CD4-positive, alpha-beta T cell (primary cell): Measurements from ENCODE around the gene BRF1. TPM values are rescaled to one million over a fixed set of nuclear protein-coding genes. Genes with fewer than 3 reads are reported as not detected.

Source experiments
- ATAC-seq: fragments of 200-7000 bp; cut with Tn5 transposase; one replicate; pipeline ENCODE4 v1.10.0; 2022; ENCODE audit warnings: mild to moderate bottlenecking; ENCODE audit not compliant: poor library complexity
- CTCF ChIA-PET: fragments of 350-600 bp; sonication (Branson Sonifier 250); formaldehyde crosslinking; loops from one replicate; lab custom pipeline; 2021; ENCODE audit warnings: antibody characterized with exemption, inconsistent platforms; lab: Charles Lee
- POLR2A ChIA-PET: fragments of 350-600 bp; sonication (Branson Sonifier 250); formaldehyde crosslinking; loops from one replicate; lab custom pipeline; 2021; ENCODE audit warnings: antibody characterized with exemption, inconsistent platforms; lab: Charles Lee
- DNase-seq, 14 experiments: peaks; one replicate each; pipeline ENCODE4 v3.0.0-alpha.2; 2013 to 2020; ENCODE audit warnings: mixed read lengths in 2 of 14
- H3K27ac ChIP-seq, 2 donors: one replicate each; pipeline versions ENCODE4 v1.5.1 to v1.7.0; 2013; ENCODE audit warnings: low read length in 2 of 2, low read depth in 1 of 2, mild to moderate bottlenecking in 1 of 2
- H3K27me3 ChIP-seq, 2 experiments: 1 replicate in 1 of 2; 2 replicates in 1 of 2; pipeline versions ENCODE4 v1.6.1 to v1.7.0; 2013; ENCODE audit warnings: low read length in 2 of 2, control low read depth in 1 of 2, mild to moderate bottlenecking in 1 of 2, moderate library complexity in 1 of 2; ENCODE audit not compliant: insufficient read depth in 2 of 2, control insufficient read depth in 1 of 2
- H3K36me3 ChIP-seq: one replicate; pipeline ENCODE4 v1.6.1; 2013; ENCODE audit warnings: low read length, control low read depth; ENCODE audit not compliant: insufficient read depth
- H3K4me1 ChIP-seq: one replicate; pipeline ENCODE4 v1.6.1; 2013; ENCODE audit warnings: low read length, control low read depth; ENCODE audit not compliant: insufficient read depth
- H3K4me3 ChIP-seq: one replicate; pipeline ENCODE4 v1.5.1; 2013; ENCODE audit warnings: mild to moderate bottlenecking, low read length, moderate library complexity
- H3K9me3 ChIP-seq, 2 experiments: 1 replicate in 1 of 2; 2 replicates in 1 of 2; pipeline versions ENCODE4 v1.6.1 to v1.7.0; 2013; ENCODE audit warnings: low read length in 2 of 2, mild to moderate bottlenecking in 2 of 2, control low read depth in 1 of 2, moderate library complexity in 1 of 2; ENCODE audit not compliant: control insufficient read depth in 1 of 2, insufficient read depth in 1 of 2
- H3K27ac Mint-ChIP-seq: one replicate; pipeline ENCODE4 v1.8.0; 2020; ENCODE audit warnings: mixed read lengths
- H3K27me3 Mint-ChIP-seq: one replicate; pipeline ENCODE4 v1.8.0; 2021; ENCODE audit warnings: mixed read lengths
- H3K36me3 Mint-ChIP-seq: one replicate; pipeline ENCODE4 v1.8.0; 2021; ENCODE audit warnings: low read depth, mixed read lengths
- H3K4me1 Mint-ChIP-seq: one replicate; pipeline ENCODE4 v1.8.0; 2021; ENCODE audit warnings: low read depth, mixed read lengths
- H3K4me3 Mint-ChIP-seq: one replicate; pipeline ENCODE4 v1.8.0; 2020; ENCODE audit warnings: mild to moderate bottlenecking, mixed read lengths
- H3K9me3 Mint-ChIP-seq: one replicate; pipeline ENCODE4 v1.8.0; 2020; ENCODE audit warnings: mixed read lengths
- intact Hi-C, 2 experiments: fragments of 100-400 bp; cut with DNase I in 1 of 2; cut with micrococcal nuclease in 1 of 2; formaldehyde crosslinking; loops; one replicate each; pipeline versions ENCODE4 v1.15.1 to v1.9.0; 2023 to 2025; cut with DNase I, micrococcal nuclease
- total RNA-seq, 174 experiments: library from RNA in 2 of 174; stranded (reverse) in 2 of 174; gene quantifications; one replicate each; pipeline ENCODE4 v1.2.3 and lab custom pipeline; 2021 to 2026
- TF ChIP-seq, protein P1 (sequence below): fragments of 200-600 bp; IDR thresholded peaks from one replicate; pipeline ENCODE4 v1.8.0; 2022; ENCODE audit warnings: antibody characterized with exemption, mild to moderate bottlenecking

Gene BRF1
- total RNA-seq, 2 experiments from 2014 or later: 77.4 to 77.7 TPM

DNA sequence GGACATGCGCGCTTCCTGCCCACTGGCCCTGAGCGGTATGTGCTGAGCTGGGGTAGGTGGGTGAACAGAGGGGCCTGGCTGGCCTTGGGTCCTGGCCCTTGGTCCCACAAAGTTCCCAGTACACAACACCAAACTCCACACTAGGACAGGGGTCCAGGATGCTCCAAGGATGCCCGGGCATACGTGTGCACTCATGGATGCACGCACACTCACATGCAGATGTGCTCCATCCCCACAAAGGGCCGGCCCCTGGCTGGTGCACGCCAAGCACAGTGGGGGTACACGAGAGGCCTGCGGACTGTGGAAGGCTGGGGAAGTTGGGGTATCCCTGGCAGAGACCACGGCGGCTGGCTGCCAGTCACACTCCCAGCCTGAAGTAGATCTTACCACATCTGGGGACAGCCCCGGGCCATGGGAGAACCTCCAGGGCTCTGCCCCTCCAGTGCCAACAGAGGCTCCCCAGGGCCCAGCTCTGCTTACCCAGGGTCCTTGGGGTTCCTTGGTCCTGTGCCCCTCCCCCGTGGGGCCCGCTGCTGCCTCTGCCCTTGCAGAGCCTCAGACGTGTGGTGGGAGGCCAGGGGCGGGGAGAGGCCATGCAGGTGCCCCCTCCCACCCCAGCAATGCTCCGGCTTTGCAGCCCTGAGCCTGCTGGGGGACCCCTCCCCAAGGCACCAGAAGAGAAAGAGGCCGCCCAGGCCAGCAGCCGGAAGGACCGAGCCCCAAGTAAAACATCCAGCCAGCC, 95.7 kb downstream of the BRF1 start:
- Mint-ChIP-seq H3K27ac (peak overlapping the region; percentile 20), H3K27me3 (peaks cover 11% of the 10 kb centered on the region), H3K4me3 (no peak overlapping the region), H3K36me3 (no peaks in the 10 kb centered on the region), H3K9me3 (no peaks in the 10 kb centered on the region), H3K4me1 (peaks cover 6% of the 10 kb centered on the region)
- Histone ChIP-seq H3K9me3 (no peaks in the 10 kb centered on the region), H3K27ac (no peak overlapping the region), H3K36me3 (peaks cover 2% of the 10 kb centered on the region), H3K27me3 (peaks cover 2 to 9% of the 10 kb centered on the region in 2 experiments), H3K4me3 (no peak overlapping the region), H3K4me1 (peaks cover 26% of the 10 kb centered on the region)
- intact Hi-C loops: loop anchor here (5.0 kb wide), 3 partner anchors 77 to 327 kb away; partner anchors contain the start of gene BRF1 (in 1 of the 2)
- ChIA-PET CTCF (interaction anchor here (2.1 kb wide), 1 partner anchor 147 kb away, joined by 6 read pairs; no protein-coding TSS in a partner anchor), POLR2A (no interaction called here)
- no peak for DNase-seq
- no peak for ATAC-seq
- TF ChIP-seq, protein P1, sequence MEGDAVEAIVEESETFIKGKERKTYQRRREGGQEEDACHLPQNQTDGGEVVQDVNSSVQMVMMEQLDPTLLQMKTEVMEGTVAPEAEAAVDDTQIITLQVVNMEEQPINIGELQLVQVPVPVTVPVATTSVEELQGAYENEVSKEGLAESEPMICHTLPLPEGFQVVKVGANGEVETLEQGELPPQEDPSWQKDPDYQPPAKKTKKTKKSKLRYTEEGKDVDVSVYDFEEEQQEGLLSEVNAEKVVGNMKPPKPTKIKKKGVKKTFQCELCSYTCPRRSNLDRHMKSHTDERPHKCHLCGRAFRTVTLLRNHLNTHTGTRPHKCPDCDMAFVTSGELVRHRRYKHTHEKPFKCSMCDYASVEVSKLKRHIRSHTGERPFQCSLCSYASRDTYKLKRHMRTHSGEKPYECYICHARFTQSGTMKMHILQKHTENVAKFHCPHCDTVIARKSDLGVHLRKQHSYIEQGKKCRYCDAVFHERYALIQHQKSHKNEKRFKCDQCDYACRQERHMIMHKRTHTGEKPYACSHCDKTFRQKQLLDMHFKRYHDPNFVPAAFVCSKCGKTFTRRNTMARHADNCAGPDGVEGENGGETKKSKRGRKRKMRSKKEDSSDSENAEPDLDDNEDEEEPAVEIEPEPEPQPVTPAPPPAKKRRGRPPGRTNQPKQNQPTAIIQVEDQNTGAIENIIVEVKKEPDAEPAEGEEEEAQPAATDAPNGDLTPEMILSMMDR: no peak

DNA sequence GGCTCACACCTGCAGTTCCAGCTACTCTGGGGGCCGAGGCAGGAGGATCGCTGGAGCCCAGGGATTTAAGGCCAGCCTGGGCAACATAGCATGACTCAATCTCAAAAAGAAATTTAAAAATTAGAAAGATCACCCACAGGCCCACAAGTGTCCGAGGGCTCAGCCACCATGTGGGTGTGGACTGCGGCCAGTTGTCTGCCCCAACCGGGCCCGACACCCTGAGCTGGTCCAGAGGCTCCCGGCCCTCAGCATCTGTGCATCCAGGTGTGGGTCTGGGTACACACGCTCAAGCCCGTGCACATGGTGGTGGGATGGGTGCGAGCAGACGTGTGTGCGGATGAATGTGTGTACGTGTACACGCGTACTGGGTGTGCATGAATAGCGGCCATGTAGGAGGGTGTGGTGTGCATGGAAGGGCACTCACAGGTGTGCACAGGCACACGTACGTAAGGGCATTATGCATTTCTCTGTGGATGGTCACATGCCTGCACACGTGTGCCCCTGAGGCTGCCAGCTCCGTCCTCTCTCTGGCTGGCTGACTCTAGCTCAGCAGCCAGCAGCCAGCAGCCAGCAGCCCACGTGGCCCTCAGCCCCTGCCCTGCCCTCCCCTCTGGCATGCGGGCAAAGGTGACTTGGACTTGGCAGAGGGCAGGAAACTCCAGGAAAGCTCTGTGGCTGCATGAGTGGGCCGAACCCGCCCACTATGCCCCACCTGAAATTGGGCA, 96.4 kb downstream of the BRF1 start:
- Mint-ChIP-seq H3K27me3 (peaks cover 18% of the 10 kb centered on the region), H3K4me3 (no peak overlapping the region), H3K36me3 (no peaks in the 10 kb centered on the region), H3K4me1 (peaks cover 6% of the 10 kb centered on the region), H3K9me3 (no peaks in the 10 kb centered on the region), H3K27ac (peak overlapping the region; percentile 20)
- H3K27me3 ChIP-seq: peaks cover 9 to 15% of the 10 kb centered on the region in 2 experiments
- ChIA-PET CTCF (interaction anchor here (2.1 kb wide), 1 partner anchor 147 kb away, joined by 6 read pairs; no protein-coding TSS in a partner anchor), POLR2A (interaction anchor here (0.6 kb wide), 1 partner anchor 319 kb away, joined by 3 read pairs; no protein-coding TSS in a partner anchor)
- intact Hi-C loops: loop anchor here (5.0 kb wide), 3 partner anchors 78 to 328 kb away; partner anchors contain the start of gene BRF1 (in 1 of the 2)
- peaks cover 26% of the 10 kb centered on the region for H3K4me1 ChIP-seq
- no peaks in the 10 kb centered on the region for H3K9me3 ChIP-seq
- H3K36me3 ChIP-seq: no peaks in the 10 kb centered on the region
- H3K27ac ChIP-seq: no peak overlapping the region
- H3K4me3 ChIP-seq: no peak overlapping the region
- ATAC-seq (no peak), DNase-seq (no peak)
- TF ChIP-seq, protein P1: no peak

DNA sequence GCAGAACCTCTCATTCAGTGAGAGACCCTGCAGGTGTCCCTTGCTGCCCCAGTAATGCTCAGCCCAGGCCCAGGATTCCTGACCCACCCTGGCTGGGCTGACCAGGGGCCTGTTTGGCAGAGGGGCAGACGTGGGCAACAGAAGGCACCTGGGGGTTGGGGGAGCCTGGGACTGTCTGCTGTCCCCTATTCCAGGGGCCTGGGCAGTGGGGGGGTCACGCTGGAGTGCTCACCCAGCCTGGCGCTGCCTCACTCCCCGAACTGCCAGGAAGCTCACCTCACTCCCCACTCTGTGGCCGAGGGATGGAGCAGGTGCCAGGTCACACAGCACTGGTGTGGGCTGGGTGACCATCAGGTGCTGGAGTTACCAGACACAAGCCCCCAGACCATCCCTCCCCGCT, 97.1 kb downstream of the BRF1 start:
- intact Hi-C loops: loop anchor here (1.0 to 5.0 kb wide), 4 partner anchors 79 to 329 kb away; partner anchors contain the start of gene BRF1 (in 1 of the 2)
- Mint-ChIP-seq H3K4me1 (peaks cover 6% of the 10 kb centered on the region), H3K4me3 (no peak overlapping the region), H3K27me3 (peaks cover 25% of the 10 kb centered on the region), H3K36me3 (no peaks in the 10 kb centered on the region), H3K27ac (no peak overlapping the region), H3K9me3 (no peaks in the 10 kb centered on the region)
- ChIA-PET POLR2A (interaction anchor here (0.9 kb wide), 1 partner anchor 111 kb away, joined by 3 read pairs; the partner anchor contains the start of gene PACS2), CTCF (interaction anchor here (0.6 to 2.1 kb wide), 3 partner anchors 78 to 1194 kb away, joined by 3 to 6 read pairs (median 3); no protein-coding TSS in a partner anchor)
- DNase-seq (no peak), ATAC-seq (no peak)
- Histone ChIP-seq H3K4me1 (peaks cover 26% of the 10 kb centered on the region), H3K36me3 (no peaks in the 10 kb centered on the region), H3K4me3 (no peak overlapping the region), H3K27ac (no peak overlapping the region), H3K27me3 (peaks cover 15 to 21% of the 10 kb centered on the region in 2 experiments), H3K9me3 (no peaks in the 10 kb centered on the region)
- TF ChIP-seq, protein P1: no peak
